Measurements from ENCODE around the gene MELK. TPM values are rescaled to one million over a fixed set of nuclear protein-coding genes. Genes with fewer than 3 reads are reported as not detected.

The MELK gene
- polyA plus RNA-seq, 2 donors: 3.8 to 9.0 TPM

DNA sequence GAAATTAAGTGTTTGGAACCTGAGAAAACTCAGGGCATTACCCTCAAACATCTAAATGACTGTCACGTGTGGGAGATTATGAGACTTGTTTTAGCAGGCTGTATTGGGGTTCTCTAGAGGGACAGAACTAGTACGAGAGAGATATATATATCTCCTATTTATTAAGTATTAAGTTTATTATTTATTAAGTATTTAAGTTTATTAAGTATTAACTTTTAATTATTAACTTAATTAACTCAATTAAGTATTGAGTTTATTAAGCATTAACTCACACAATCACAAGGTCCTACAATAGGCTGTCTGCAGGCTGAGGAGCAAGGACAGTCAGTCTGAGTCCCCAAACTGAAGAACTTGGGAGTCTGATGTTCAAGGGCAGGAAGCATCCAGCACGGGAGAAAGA, 113.8 kb downstream of the MELK start:
- Histone ChIP-seq H3K4me1 (ENCODE audit: control insufficient read depth in 2 of 2, insufficient read depth in 2 of 2, low read length in 1 of 2) (no peaks in the 10 kb centered on the region), H3K36me3 (ENCODE audit: control insufficient read depth in 2 of 2, insufficient read depth in 2 of 2, low read length in 1 of 2) (no peaks in the 10 kb centered on the region), H3K4me3 (ENCODE audit: low read depth in 1 of 2, low read length in 2 of 2) (no peak overlapping the region), H3K27me3 (ENCODE audit: control insufficient read depth in 1 of 2, insufficient read depth in 2 of 2, low read length in 2 of 2) (peaks cover 0 to 3% of the 10 kb centered on the region in 2 donors), H3K27ac (ENCODE audit: low read depth in 2 of 2, low read length in 1 of 2) (no peak overlapping the region), H3K9me3 (ENCODE audit: control insufficient read depth in 2 of 2, insufficient read depth in 1 of 2, low read depth in 1 of 2, low read length in 1 of 2) (no peaks in the 10 kb centered on the region)
- WGBS, 2 donors: 85 to 95% methylated on average over 3 of the region's 3 CpGs

DNA sequence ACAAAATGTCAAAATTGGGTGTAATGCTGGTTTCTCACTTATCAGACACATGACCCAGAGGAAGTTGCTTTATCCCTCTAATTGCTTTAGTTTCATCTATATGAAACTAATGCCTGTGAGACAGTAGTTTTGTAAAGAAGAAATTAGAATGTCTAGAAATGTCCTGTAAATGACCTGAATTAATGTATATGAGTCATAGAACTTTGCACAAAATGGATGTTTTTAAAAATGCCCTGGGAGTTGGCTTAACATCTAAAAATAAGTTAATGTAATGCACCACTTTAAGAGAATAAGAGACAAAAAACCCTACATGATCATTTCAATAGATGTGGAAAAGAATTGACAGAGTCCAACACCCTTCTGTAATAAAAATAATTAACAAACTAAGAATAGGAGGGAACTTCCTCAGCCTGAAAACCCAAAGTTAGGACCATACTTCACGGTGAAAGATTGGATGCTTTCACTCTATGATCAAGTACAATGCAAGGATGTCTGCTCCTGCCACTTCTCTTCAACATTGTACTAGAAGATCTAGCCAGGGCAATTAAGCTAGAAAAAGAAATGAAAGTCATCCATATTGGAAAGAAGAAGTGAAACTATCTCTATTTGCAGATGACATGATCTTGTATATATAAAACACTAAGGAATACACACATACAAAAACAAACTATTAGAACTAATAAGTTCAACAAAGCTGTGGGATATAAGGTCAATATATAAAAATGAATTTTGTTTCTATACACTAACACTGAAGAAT, 117.9 kb downstream of the MELK start:
- Histone ChIP-seq H3K9me3 (ENCODE audit: control insufficient read depth in 2 of 2, insufficient read depth in 1 of 2, low read depth in 1 of 2, low read length in 1 of 2) (no peaks in the 10 kb centered on the region), H3K27ac (ENCODE audit: low read depth in 2 of 2, low read length in 1 of 2) (no peak overlapping the region), H3K4me3 (ENCODE audit: low read depth in 1 of 2, low read length in 2 of 2) (no peak overlapping the region), H3K4me1 (ENCODE audit: control insufficient read depth in 2 of 2, insufficient read depth in 2 of 2, low read length in 1 of 2) (no peaks in the 10 kb centered on the region), H3K27me3 (ENCODE audit: control insufficient read depth in 1 of 2, insufficient read depth in 2 of 2, low read length in 2 of 2) (peaks cover 0 to 3% of the 10 kb centered on the region in 2 donors), H3K36me3 (ENCODE audit: control insufficient read depth in 2 of 2, insufficient read depth in 2 of 2, low read length in 1 of 2) (no peaks in the 10 kb centered on the region)
- 84 to 90% methylated on average over 1 of the region's 1 CpG for WGBS, 2 donors

GRCh38 chr9:36691671-36692070, 119.0 kb downstream of the MELK start:
- no peaks in the 10 kb centered on the region for H3K36me3 ChIP-seq (ENCODE audit: control insufficient read depth in 2 of 2, insufficient read depth in 2 of 2, low read length in 1 of 2)
- H3K4me3 ChIP-seq (ENCODE audit: low read depth in 1 of 2, low read length in 2 of 2): no peak overlapping the region
- H3K27ac ChIP-seq (ENCODE audit: low read depth in 2 of 2, low read length in 1 of 2): no peak overlapping the region
- H3K27me3 ChIP-seq (ENCODE audit: control insufficient read depth in 1 of 2, insufficient read depth in 2 of 2, low read length in 2 of 2): peaks cover 0 to 3% of the 10 kb centered on the region in 2 donors
- no peaks in the 10 kb centered on the region for H3K4me1 ChIP-seq (ENCODE audit: control insufficient read depth in 2 of 2, insufficient read depth in 2 of 2, low read length in 1 of 2)
- no peaks in the 10 kb centered on the region for H3K9me3 ChIP-seq (ENCODE audit: control insufficient read depth in 2 of 2, insufficient read depth in 1 of 2, low read depth in 1 of 2, low read length in 1 of 2)

DNA sequence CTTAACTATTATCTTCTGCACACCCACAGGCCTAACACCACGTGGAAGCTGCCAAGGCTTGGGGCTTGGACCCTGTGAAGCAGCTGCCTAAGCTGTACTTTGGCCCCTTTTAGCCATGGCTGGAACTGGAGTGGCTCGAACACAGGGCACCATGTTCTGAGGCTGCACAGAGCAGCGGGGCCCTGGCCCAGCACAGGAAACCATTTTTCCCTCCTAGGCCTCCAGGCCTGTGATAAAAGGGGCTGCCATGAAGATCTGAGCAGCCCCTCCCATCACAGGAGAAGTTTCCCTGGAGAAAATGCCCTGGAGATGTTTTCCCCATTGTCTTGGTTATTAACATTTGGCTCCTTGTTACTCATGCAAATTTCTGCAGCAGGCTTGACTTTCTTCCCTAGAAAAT, 126.3 kb downstream of the MELK start:
- Histone ChIP-seq H3K27me3 (ENCODE audit: control insufficient read depth in 1 of 2, insufficient read depth in 2 of 2, low read length in 2 of 2) (no peaks in the 10 kb centered on the region), H3K4me1 (ENCODE audit: control insufficient read depth in 2 of 2, insufficient read depth in 2 of 2, low read length in 1 of 2) (no peaks in the 10 kb centered on the region), H3K4me3 (ENCODE audit: low read depth in 1 of 2, low read length in 2 of 2) (no peak overlapping the region), H3K36me3 (ENCODE audit: control insufficient read depth in 2 of 2, insufficient read depth in 2 of 2, low read length in 1 of 2) (no peaks in the 10 kb centered on the region), H3K27ac (ENCODE audit: low read depth in 2 of 2, low read length in 1 of 2) (no peak overlapping the region), H3K9me3 (ENCODE audit: control insufficient read depth in 2 of 2, insufficient read depth in 1 of 2, low read depth in 1 of 2, low read length in 1 of 2) (peaks cover 3 to 7% of the 10 kb centered on the region in 2 donors)
- WGBS, 2 donors: 57 to 62% methylated on average over 3 of the region's 3 CpGs

- Histone ChIP-seq H3K27ac (ENCODE audit: low read depth in 2 of 2, low read length in 1 of 2) (no peak overlapping the region), H3K4me1 (ENCODE audit: control insufficient read depth in 2 of 2, insufficient read depth in 2 of 2, low read length in 1 of 2) (no peaks in the 10 kb centered on the region), H3K27me3 (ENCODE audit: control insufficient read depth in 1 of 2, insufficient read depth in 2 of 2, low read length in 2 of 2) (peaks cover 0 to 5% of the 10 kb centered on the region in 2 donors), H3K4me3 (ENCODE audit: low read depth in 1 of 2, low read length in 2 of 2) (no peak overlapping the region), H3K9me3 (ENCODE audit: control insufficient read depth in 2 of 2, insufficient read depth in 1 of 2, low read depth in 1 of 2, low read length in 1 of 2) (no peaks in the 10 kb centered on the region), H3K36me3 (ENCODE audit: control insufficient read depth in 2 of 2, insufficient read depth in 2 of 2, low read length in 1 of 2) (no peaks in the 10 kb centered on the region)
Observed at GRCh38 chr9:36704148-36704547, 131.5 kb downstream of the MELK start.

- H3K36me3 ChIP-seq (ENCODE audit: control insufficient read depth in 2 of 2, insufficient read depth in 2 of 2, low read length in 1 of 2): no peaks in the 10 kb centered on the region
- WGBS, 2 donors: 86 to 92% methylated on average over 29 of the region's 29 CpGs
- H3K4me1 ChIP-seq (ENCODE audit: control insufficient read depth in 2 of 2, insufficient read depth in 2 of 2, low read length in 1 of 2): no peaks in the 10 kb centered on the region
- no peak overlapping the region for H3K4me3 ChIP-seq (ENCODE audit: low read depth in 1 of 2, low read length in 2 of 2)
- no peak overlapping the region for H3K27ac ChIP-seq (ENCODE audit: low read depth in 2 of 2, low read length in 1 of 2)
- no peaks in the 10 kb centered on the region for H3K9me3 ChIP-seq (ENCODE audit: control insufficient read depth in 2 of 2, insufficient read depth in 1 of 2, low read depth in 1 of 2, low read length in 1 of 2)
- no peaks in the 10 kb centered on the region for H3K27me3 ChIP-seq (ENCODE audit: control insufficient read depth in 1 of 2, insufficient read depth in 2 of 2, low read length in 2 of 2)
Observed at GRCh38 chr9:36713515-36714490, 141.1 kb downstream of the MELK start.

GRCh38 chr9:36716496-36716895, 143.8 kb downstream of the MELK start:
- Histone ChIP-seq H3K27me3 (ENCODE audit: control insufficient read depth in 1 of 2, insufficient read depth in 2 of 2, low read length in 2 of 2) (no peaks in the 10 kb centered on the region), H3K36me3 (ENCODE audit: control insufficient read depth in 2 of 2, insufficient read depth in 2 of 2, low read length in 1 of 2) (no peaks in the 10 kb centered on the region), H3K4me3 (ENCODE audit: low read depth in 1 of 2, low read length in 2 of 2) (no peak overlapping the region), H3K9me3 (ENCODE audit: control insufficient read depth in 2 of 2, insufficient read depth in 1 of 2, low read depth in 1 of 2, low read length in 1 of 2) (no peaks in the 10 kb centered on the region), H3K4me1 (ENCODE audit: control insufficient read depth in 2 of 2, insufficient read depth in 2 of 2, low read length in 1 of 2) (no peaks in the 10 kb centered on the region), H3K27ac (ENCODE audit: low read depth in 2 of 2, low read length in 1 of 2) (no peak overlapping the region)
- WGBS, 2 donors: 62 to 68% methylated on average over 2 of the region's 2 CpGs

GRCh38 chr9:36717276-36717675, 144.6 kb downstream of the MELK start:
- Histone ChIP-seq H3K4me3 (ENCODE audit: low read depth in 1 of 2, low read length in 2 of 2) (no peak overlapping the region), H3K36me3 (ENCODE audit: control insufficient read depth in 2 of 2, insufficient read depth in 2 of 2, low read length in 1 of 2) (no peaks in the 10 kb centered on the region), H3K9me3 (ENCODE audit: control insufficient read depth in 2 of 2, insufficient read depth in 1 of 2, low read depth in 1 of 2, low read length in 1 of 2) (no peaks in the 10 kb centered on the region), H3K27me3 (ENCODE audit: control insufficient read depth in 1 of 2, insufficient read depth in 2 of 2, low read length in 2 of 2) (no peaks in the 10 kb centered on the region), H3K27ac (ENCODE audit: low read depth in 2 of 2, low read length in 1 of 2) (no peak overlapping the region), H3K4me1 (ENCODE audit: control insufficient read depth in 2 of 2, insufficient read depth in 2 of 2, low read length in 1 of 2) (no peaks in the 10 kb centered on the region)
- WGBS, 2 donors: 58 to 64% methylated on average over 3 of the region's 3 CpGs

GRCh38 chr9:36718612-36719011, 145.9 kb downstream of the MELK start:
- Histone ChIP-seq H3K27me3 (ENCODE audit: control insufficient read depth in 1 of 2, insufficient read depth in 2 of 2, low read length in 2 of 2) (no peaks in the 10 kb centered on the region), H3K27ac (ENCODE audit: low read depth in 2 of 2, low read length in 1 of 2) (no peak overlapping the region), H3K9me3 (ENCODE audit: control insufficient read depth in 2 of 2, insufficient read depth in 1 of 2, low read depth in 1 of 2, low read length in 1 of 2) (no peaks in the 10 kb centered on the region), H3K4me3 (ENCODE audit: low read depth in 1 of 2, low read length in 2 of 2) (no peak overlapping the region), H3K36me3 (ENCODE audit: control insufficient read depth in 2 of 2, insufficient read depth in 2 of 2, low read length in 1 of 2) (no peaks in the 10 kb centered on the region), H3K4me1 (ENCODE audit: control insufficient read depth in 2 of 2, insufficient read depth in 2 of 2, low read length in 1 of 2) (no peaks in the 10 kb centered on the region)
- 0 to 21% methylated on average over 1 of the region's 1 CpG for WGBS, 2 donors
